HEK293T (cell line): ENCODE measurements around the gene HCCS.

Experiments used
- ARNT ChIP-seq: fragments of 450-650 bp; IDR thresholded peaks from 2 replicates; pipeline ENCODE4 v1.6.1; 2017; ENCODE audit warnings: mild to moderate bottlenecking
- ELF4 ChIP-seq: fragments of 450-650 bp; IDR thresholded peaks from 2 replicates; pipeline ENCODE4 v1.6.1; 2017; ENCODE audit warnings: antibody characterized with exemption
- FOXK2 ChIP-seq: fragments of 450-650 bp; IDR thresholded peaks from 2 replicates; pipeline ENCODE4 v1.6.1; 2016; ENCODE audit warnings: mild to moderate bottlenecking
- NFRKB ChIP-seq: fragments of 450-650 bp; IDR thresholded peaks from 2 replicates; pipeline ENCODE4 v1.6.1; 2016; ENCODE audit warnings: mild to moderate bottlenecking, moderate library complexity
- TARDBP ChIP-seq: fragments of 450-650 bp; IDR thresholded peaks from 2 replicates; pipeline ENCODE4 v1.6.1; 2016
- TF ChIP-seq, protein P1 (sequence below): fragments of 450-650 bp; IDR thresholded peaks from 2 replicates; pipeline ENCODE4 v1.6.1; 2016

DNA sequence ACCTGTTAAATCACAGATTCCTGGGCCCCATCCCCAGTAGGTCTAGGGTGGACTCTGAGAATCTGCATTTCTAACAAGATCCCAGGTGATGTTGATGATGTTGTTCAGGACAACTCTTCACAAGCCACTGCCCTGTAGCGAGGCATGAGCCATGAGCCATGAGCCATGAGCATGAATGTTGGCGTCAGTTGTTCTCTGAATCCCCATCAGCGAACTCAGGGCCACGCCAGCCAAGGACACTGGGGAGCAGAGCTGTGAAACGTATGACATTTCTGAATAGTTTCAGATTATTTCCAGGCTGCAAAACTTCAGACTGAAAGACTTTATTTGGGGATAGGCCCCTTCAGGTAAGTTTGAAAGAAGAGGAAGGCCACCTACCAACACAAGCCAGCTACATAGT is 46.9 kb upstream of the HCCS start:
- TF ChIP-seq FOXK2 (no peak), ELF4 (no peak), NFRKB (no peak), TARDBP (no peak), ARNT (no peak)
- TF ChIP-seq, protein P1, sequence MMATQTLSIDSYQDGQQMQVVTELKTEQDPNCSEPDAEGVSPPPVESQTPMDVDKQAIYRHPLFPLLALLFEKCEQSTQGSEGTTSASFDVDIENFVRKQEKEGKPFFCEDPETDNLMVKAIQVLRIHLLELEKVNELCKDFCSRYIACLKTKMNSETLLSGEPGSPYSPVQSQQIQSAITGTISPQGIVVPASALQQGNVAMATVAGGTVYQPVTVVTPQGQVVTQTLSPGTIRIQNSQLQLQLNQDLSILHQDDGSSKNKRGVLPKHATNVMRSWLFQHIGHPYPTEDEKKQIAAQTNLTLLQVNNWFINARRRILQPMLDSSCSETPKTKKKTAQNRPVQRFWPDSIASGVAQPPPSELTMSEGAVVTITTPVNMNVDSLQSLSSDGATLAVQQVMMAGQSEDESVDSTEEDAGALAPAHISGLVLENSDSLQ: no peak
